GM18873 (cell line): Measurements from ENCODE around the gene POR.

ENCODE experiments used
- ATAC-seq: cut with Tn5 transposase; IDR thresholded peaks from one replicate; pipeline ENCODE4 v1.9.1; 2021; ENCODE audit warnings: mild to moderate bottlenecking, moderate library complexity, moderate number of reproducible peaks; ENCODE audit not compliant: unreplicated experiment, low FRiP score

The POR gene

GRCh38 chr7:75948179-75948578 lies 33.2 kb downstream of the POR start:
- no peak for ATAC-seq

GRCh38 chr7:75950111-75950681 lies 35.2 kb downstream of the POR start:
- ATAC-seq: no peak

- ATAC-seq: no peak
Observed at GRCh38 chr7:75951506-75951905, 36.6 kb downstream of the POR start.

GRCh38 chr7:75953431-75953830 lies 38.5 kb downstream of the POR start:
- no peak for ATAC-seq

GRCh38 chr7:75953931-75954330 lies 39.0 kb downstream of the POR start:
- ATAC-seq: no peak

GRCh38 chr7:75955331-75955955 lies 40.5 kb downstream of the POR start:
- no peak for ATAC-seq

GRCh38 chr7:75957021-75957736 lies 42.2 kb downstream of the POR start:
- no peak for ATAC-seq

GRCh38 chr7:75958802-75959543 lies 44.0 kb downstream of the POR start:
- ATAC-seq: no peak

GRCh38 chr7:75960372-75960771 lies 45.4 kb downstream of the POR start:
- no peak for ATAC-seq

- no peak for ATAC-seq
Observed at GRCh38 chr7:75961218-75961617, 46.3 kb downstream of the POR start.

GRCh38 chr7:75962607-75963380 lies 47.8 kb downstream of the POR start:
- no peak for ATAC-seq

GRCh38 chr7:75963381-75963995 lies 48.5 kb downstream of the POR start:
- no peak for ATAC-seq

GRCh38 chr7:75965617-75966016 lies 50.7 kb downstream of the POR start:
- no peak for ATAC-seq

GRCh38 chr7:75966190-75966961 lies 51.4 kb downstream of the POR start:
- no peak for ATAC-seq

GRCh38 chr7:75967055-75967454 lies 52.1 kb downstream of the POR start:
- no peak for ATAC-seq

GRCh38 chr7:75967487-75967997 lies 52.6 kb downstream of the POR start:
- no peak for ATAC-seq

GRCh38 chr7:75968012-75968411 lies 53.1 kb downstream of the POR start:
- ATAC-seq: no peak

- ATAC-seq: no peak
Observed at GRCh38 chr7:75968561-75969001, 53.6 kb downstream of the POR start.

GRCh38 chr7:75969182-75969581 lies 54.2 kb downstream of the POR start:
- ATAC-seq: no peak
